ENCODE data around the gene FLT3. TPM values are rescaled to one million over a fixed set of nuclear protein-coding genes. Genes with fewer than 3 reads are reported as not detected.

FLT3 gene
- total RNA-seq, 1 donor, result not detected

- TF ChIP-seq CTCF (IDR thresholded peaks at IDR 0.05; ENCODE audit: insufficient read depth, low read depth, low read length), result no peak
- H3K4me3 ChIP-seq (ENCODE audit: low read depth, low read length), result no peak overlapping the region
- DNase-seq (ENCODE audit: low read depth), result no peak
These were observed 23.1 kb downstream of the FLT3 start for GRCh38 chr13:28077231-28077630.

- no peak for DNase-seq (ENCODE audit: low read depth)
- no peak for TF ChIP-seq CTCF (IDR thresholded peaks at IDR 0.05; ENCODE audit: insufficient read depth, low read depth, low read length)
- H3K4me3 ChIP-seq (ENCODE audit: low read depth, low read length), result no peak overlapping the region
These were observed 29.0 kb downstream of the FLT3 start for GRCh38 chr13:28071424-28071823.

GRCh38 chr13:28067491-28067890 is 32.9 kb downstream of the FLT3 start:
- no peak for TF ChIP-seq CTCF (IDR thresholded peaks at IDR 0.05; ENCODE audit: insufficient read depth, low read depth, low read length)
- H3K4me3 ChIP-seq (ENCODE audit: low read depth, low read length), result no peak overlapping the region
- peak; percentile 3 for DNase-seq (ENCODE audit: low read depth)

- no peak overlapping the region for H3K4me3 ChIP-seq (ENCODE audit: low read depth, low read length)
- DNase-seq (ENCODE audit: low read depth), result peak; percentile 45
- peak; percentile 67 for TF ChIP-seq CTCF (IDR thresholded peaks at IDR 0.05; ENCODE audit: insufficient read depth, low read depth, low read length)
These were observed 41.3 kb downstream of the FLT3 start for GRCh38 chr13:28058866-28059613.

GRCh38 chr13:28056970-28057712 is 43.2 kb downstream of the FLT3 start:
- H3K4me3 ChIP-seq (ENCODE audit: low read depth, low read length), result no peak overlapping the region
- no peak for DNase-seq (ENCODE audit: low read depth)
- no peak for TF ChIP-seq CTCF (IDR thresholded peaks at IDR 0.05; ENCODE audit: insufficient read depth, low read depth, low read length)

GRCh38 chr13:28056426-28056825 is 44.0 kb downstream of the FLT3 start:
- TF ChIP-seq CTCF (IDR thresholded peaks at IDR 0.05; ENCODE audit: insufficient read depth, low read depth, low read length), result no peak
- H3K4me3 ChIP-seq (ENCODE audit: low read depth, low read length), result no peak overlapping the region
- DNase-seq (ENCODE audit: low read depth), result no peak

All from fibroblast of villous mesenchyme (primary cell).